OCI-LY3 (cell line): Measurements from ENCODE around the gene NUPR1.
"Not testable (repeated sequence)": the region's sequence is repeated elsewhere in the genome, so short reads cannot be mapped to it uniquely, and the experiment has no call there.

Source experiments
- H2AFZ ChIP-seq: fragments of 200-600, 300-600 bp; shearing (Covaris generic); 2 replicates; pipeline ENCODE4 v1.6.0; 2014; ENCODE audit warnings: antibody characterized with exemption, low read depth, low read length
- H3K27ac ChIP-seq: fragments of 200-600, 300-600 bp; sonication (generic); 2 replicates; pipeline ENCODE4 v1.5.1; 2014; ENCODE audit warnings: mild to moderate bottlenecking, low read length, moderate library complexity, mixed read lengths
- H3K27me3 ChIP-seq: fragments of 200-600, 300-600 bp; sonication (generic); 2 replicates; pipeline ENCODE4 v1.6.1; 2014; ENCODE audit warnings: low read depth, low read length, mixed read lengths
- H3K36me3 ChIP-seq: fragments of 200-600, 300-600 bp; sonication (generic); replicated peaks from 2 replicates; pipeline ENCODE3; 2014; ENCODE audit warnings: low read depth, low read length, mixed read lengths
- H3K4me1 ChIP-seq: fragments of 300-600, 200-600 bp; sonication (generic); 2 replicates; pipeline ENCODE4 v1.6.1; 2014; ENCODE audit warnings: low read length, mixed read lengths
- H3K4me2 ChIP-seq: fragments of 200-600, 300-600 bp; sonication (generic); 2 replicates; pipeline ENCODE4 v1.6.1; 2014; ENCODE audit warnings: low read length, mixed read lengths
- H3K4me3 ChIP-seq: fragments of 300-600, 200-600 bp; sonication (generic); 2 replicates; pipeline ENCODE4 v1.5.1; 2014; ENCODE audit warnings: antibody characterized with exemption, mild to moderate bottlenecking, low read length, moderate library complexity
- H3K79me2 ChIP-seq: fragments of 300-600, 200-600 bp; shearing (Covaris generic); 2 replicates; pipeline ENCODE4 v1.6.1; 2014; ENCODE audit warnings: mild to moderate bottlenecking, low read length, mixed read lengths
- H3K9ac ChIP-seq: fragments of 300-600, 200-600 bp; shearing (Covaris generic); 2 replicates; pipeline ENCODE4 v1.6.0; 2014; ENCODE audit warnings: mild to moderate bottlenecking, low read length, moderate library complexity
- H3K9me3 ChIP-seq: fragments of 200-600, 300-600 bp; shearing (Covaris generic); 2 replicates; pipeline ENCODE4 v1.6.1; 2014; ENCODE audit warnings: low read length, mixed read lengths; ENCODE audit not compliant: insufficient read depth
- H4K20me1 ChIP-seq: fragments of 200-600, 300-600 bp; sonication (generic); 2 replicates; pipeline ENCODE4 v1.6.1; 2016; ENCODE audit warnings: low read length, mixed read lengths; ENCODE audit not compliant: insufficient read depth
- EZH2phosphoT487 ChIP-seq: fragments of 200-600 bp; shearing (Covaris generic); IDR thresholded peaks from 2 replicates; pipeline ENCODE4 v1.6.1; 2018; ENCODE audit warnings: antibody characterized with exemption, mixed run types, low read depth
- TF ChIP-seq, protein P1 (sequence below): fragments of 200-600, 300-600 bp; sonication (generic); IDR thresholded peaks from 2 replicates; pipeline ENCODE4 v1.5.1; 2014; ENCODE audit warnings: antibody characterized with exemption, low read length, low read depth

NUPR1 gene

DNA sequence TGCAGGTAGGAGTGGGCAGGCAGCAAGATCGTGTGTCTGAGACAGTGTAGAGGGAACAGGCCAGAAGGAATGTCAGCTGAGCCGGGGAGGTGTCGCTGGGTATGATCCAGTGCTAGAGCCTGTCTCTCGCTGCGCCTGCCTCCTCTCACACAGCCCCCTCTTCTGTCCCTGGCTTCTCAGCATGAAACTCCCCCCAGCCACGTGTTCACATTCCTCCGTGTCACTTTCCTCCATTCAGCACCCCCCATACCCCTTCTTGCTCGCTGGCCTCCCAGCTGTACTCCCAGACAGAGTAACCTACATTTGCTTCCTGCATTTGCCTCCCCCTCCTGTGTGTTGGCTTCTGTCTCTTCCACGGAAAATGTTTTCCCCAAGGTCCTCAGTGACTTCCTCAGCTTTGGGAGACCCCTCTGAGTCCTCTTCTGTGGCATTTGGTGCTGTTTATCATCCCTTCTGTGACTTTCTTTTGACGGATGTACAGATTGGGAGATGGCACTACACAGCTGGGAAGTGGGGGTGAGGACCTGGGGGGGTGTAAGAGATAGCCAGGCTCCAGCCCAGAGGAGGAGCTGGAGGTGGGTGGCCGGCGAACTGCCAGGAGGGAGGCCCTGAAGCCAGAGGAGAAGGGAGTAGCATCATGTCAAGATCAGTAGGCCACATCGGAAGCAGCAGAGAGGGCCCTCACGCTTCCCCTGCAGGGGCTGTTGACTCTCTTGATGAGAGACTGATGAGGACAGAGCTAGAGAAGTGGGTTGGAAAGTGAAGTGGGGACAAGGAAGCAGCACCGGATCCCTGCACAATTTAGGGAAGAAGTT is 34.1 kb upstream of the NUPR1 start:
- Histone ChIP-seq H4K20me1 (peaks cover 3% of the 10 kb centered on the region; the same call in 1 of the 2 replicates), H3K27ac (no peak overlapping the region), H3K9me3 (no peaks in the 10 kb centered on the region), H3K36me3 (no peaks in the 10 kb centered on the region), H3K9ac (no peak overlapping the region), H3K27me3 (no peaks in the 10 kb centered on the region), H3K4me1 (no peaks in the 10 kb centered on the region), H3K4me2 (no peak overlapping the region), H2AFZ (no peak overlapping the region), H3K79me2 (0 out of 2 replicates have a peak, but pooled peaks cover 11% of the 10 kb centered on the region), H3K4me3 (no peak overlapping the region)
- TF ChIP-seq, protein P1, sequence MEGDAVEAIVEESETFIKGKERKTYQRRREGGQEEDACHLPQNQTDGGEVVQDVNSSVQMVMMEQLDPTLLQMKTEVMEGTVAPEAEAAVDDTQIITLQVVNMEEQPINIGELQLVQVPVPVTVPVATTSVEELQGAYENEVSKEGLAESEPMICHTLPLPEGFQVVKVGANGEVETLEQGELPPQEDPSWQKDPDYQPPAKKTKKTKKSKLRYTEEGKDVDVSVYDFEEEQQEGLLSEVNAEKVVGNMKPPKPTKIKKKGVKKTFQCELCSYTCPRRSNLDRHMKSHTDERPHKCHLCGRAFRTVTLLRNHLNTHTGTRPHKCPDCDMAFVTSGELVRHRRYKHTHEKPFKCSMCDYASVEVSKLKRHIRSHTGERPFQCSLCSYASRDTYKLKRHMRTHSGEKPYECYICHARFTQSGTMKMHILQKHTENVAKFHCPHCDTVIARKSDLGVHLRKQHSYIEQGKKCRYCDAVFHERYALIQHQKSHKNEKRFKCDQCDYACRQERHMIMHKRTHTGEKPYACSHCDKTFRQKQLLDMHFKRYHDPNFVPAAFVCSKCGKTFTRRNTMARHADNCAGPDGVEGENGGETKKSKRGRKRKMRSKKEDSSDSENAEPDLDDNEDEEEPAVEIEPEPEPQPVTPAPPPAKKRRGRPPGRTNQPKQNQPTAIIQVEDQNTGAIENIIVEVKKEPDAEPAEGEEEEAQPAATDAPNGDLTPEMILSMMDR, result no peak
- no peak for TF ChIP-seq EZH2phosphoT487

DNA sequence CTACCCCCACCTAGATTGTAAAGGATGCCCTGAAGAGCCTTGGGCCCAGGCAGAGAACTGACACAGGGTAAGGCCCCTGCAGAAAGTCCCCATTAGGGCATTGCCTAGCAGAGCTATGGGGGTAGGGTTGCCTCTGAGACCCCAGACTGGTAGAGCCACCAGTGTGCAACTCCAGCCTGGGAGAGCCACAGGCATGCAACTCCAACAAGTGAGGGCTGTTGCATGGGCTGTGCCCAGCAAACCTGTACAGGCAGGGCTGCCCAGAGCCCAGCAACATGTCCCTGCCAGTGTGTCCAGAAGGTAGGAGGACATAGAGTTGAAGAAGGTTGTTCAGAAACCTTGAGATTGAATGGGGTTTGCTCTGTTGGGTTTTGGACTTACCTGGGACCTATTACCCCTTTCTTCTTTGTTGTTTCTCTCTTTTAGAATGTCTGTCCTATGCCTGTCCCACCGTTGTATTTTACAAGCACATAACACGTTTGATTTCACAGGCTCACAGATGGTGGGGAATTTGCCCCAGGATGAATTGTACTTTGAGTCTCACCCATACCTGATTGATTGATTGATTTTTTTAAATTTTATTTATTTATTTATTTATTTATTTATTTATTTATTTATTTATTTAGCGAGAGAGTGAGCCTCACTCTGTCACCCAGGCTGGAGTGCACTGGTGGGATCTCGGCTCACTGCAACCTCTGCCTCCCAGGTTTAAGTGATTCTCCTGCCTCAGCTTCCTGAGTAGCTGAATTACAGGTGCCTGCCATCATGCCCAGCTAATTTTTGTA is 31.4 kb upstream of the NUPR1 start:
- Histone ChIP-seq H3K4me2 (no peak overlapping the region), H3K27me3 (no peaks in the 10 kb centered on the region), H2AFZ (no peak overlapping the region), H3K27ac (no peak overlapping the region), H3K9ac (no peak overlapping the region), H3K4me3 (no peak overlapping the region), H4K20me1 (peaks cover 3% of the 10 kb centered on the region; the same call in 1 of the 2 replicates), H3K9me3 (no peaks in the 10 kb centered on the region), H3K36me3 (peaks cover 7% of the 10 kb centered on the region), H3K79me2 (peaks cover 18% of the 10 kb centered on the region; the same call in 1 of the 2 replicates), H3K4me1 (no peaks in the 10 kb centered on the region)
- TF ChIP-seq EZH2phosphoT487, result no peak
- TF ChIP-seq, protein P1, result no peak

DNA sequence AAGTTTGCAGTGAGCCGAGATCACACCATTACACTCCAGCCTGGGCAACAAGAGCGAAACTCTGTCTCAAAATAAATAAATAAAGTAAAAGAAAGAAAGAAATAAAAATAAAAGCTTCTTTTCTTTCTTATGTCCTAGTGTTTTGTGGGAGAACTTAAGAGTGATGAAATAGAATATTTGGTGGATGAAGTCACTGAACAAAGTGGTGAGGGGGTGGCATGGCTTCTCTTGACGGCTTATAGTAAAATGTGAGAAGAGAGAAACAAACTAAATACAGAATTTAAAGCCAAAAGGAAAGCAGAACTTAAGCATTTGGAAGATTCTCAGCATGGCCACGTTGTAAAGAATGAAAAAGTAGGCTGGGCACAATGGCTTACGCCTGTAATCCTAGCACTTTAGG is 30.2 kb upstream of the NUPR1 start:
- Histone ChIP-seq H3K4me2 (no peak overlapping the region), H3K36me3 (peaks cover 7% of the 10 kb centered on the region), H3K4me3 (no peak overlapping the region), H3K27me3 (no peaks in the 10 kb centered on the region), H4K20me1 (no peaks in the 10 kb centered on the region), H3K9me3 (no peaks in the 10 kb centered on the region), H3K9ac (no peak overlapping the region), H3K4me1 (no peaks in the 10 kb centered on the region), H3K27ac (no peak overlapping the region), H3K79me2 (peaks cover 21% of the 10 kb centered on the region), H2AFZ (no peak overlapping the region)
- TF ChIP-seq EZH2phosphoT487, result no peak
- TF ChIP-seq, protein P1, result no peak

DNA sequence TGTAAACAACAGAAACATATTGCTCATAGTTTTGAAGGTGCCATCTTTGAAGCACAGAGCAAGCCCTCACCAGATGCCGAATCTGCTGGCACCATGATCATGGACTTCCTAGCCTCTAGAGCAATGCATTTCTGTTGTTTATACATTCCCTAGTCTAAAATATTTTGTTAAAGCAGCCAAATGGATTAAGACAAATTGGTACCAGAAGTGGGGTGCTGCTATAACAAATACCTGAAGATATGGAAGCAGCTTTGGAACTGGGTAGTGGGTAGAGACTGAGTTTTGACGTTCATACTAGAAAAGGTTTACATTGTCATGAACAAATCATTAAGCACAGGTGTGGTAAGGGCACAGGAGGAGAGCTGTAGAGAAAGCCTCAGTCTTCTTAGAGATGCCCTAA is 28.5 kb upstream of the NUPR1 start:
- peaks cover 23% of the 10 kb centered on the region for H3K79me2 ChIP-seq
- H3K27me3 ChIP-seq, result no peaks in the 10 kb centered on the region
- no peaks in the 10 kb centered on the region for H3K4me1 ChIP-seq
- H3K4me3 ChIP-seq, result no peak overlapping the region
- no peaks in the 10 kb centered on the region; the same call in 1 of the 2 replicates for H4K20me1 ChIP-seq
- TF ChIP-seq EZH2phosphoT487, result no peak
- H3K9ac ChIP-seq, result no peak overlapping the region
- peaks cover 7% of the 10 kb centered on the region for H3K36me3 ChIP-seq
- H2AFZ ChIP-seq, result no peak overlapping the region
- H3K9me3 ChIP-seq, result no peaks in the 10 kb centered on the region
- H3K4me2 ChIP-seq, result no peak overlapping the region
- no peak overlapping the region for H3K27ac ChIP-seq

DNA sequence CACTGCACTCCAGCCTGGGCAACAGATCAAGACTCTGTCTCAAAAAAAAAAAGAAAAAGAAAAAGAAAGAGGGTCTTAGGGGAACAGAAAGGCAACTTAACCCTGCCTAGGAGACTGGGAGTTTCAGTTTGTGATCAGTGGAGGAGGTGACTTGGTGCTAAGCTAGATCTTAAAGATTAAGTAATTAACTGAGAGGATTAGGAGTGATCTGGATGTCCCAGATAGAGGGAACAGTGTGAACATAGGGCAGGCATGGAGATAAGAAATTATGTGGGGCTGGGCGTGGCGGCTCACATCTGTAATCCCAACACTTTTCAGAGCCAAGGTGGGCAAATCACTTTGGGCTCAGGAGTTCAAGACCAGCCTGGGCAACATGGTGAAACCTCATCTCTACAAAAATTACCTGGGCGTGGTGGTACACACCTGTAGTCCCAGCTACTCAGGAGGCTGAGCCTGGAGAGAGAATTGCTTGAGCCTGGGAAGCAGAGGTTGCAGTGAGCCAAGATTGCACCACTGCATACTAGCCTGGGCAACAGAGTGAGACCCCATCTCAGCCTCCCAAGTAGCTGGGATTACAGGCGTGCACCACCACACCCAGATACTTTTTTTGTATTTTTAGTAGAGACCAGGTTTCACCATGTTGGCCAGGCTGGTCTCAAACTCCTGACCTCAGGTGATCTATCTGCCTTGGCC is 27.6 kb upstream of the NUPR1 start:
- H3K4me1 ChIP-seq, H4K20me1 ChIP-seq, H3K27me3 ChIP-seq, H2AFZ ChIP-seq, H3K4me3 ChIP-seq, H3K4me2 ChIP-seq, H3K27ac ChIP-seq, H3K9ac ChIP-seq, H3K36me3 ChIP-seq, H3K9me3 ChIP-seq: not testable (repeated sequence)
- H3K79me2 ChIP-seq, result peaks cover 23% of the 10 kb centered on the region
